H1 (cell line): ENCODE results near the gene TCERG1L. TPM values are rescaled to one million over a fixed set of nuclear protein-coding genes. Genes with fewer than 3 reads are reported as not detected.

ENCODE experiments used
- CTCF ChIA-PET: fragments of 300-600 bp; sonication (Branson Sonifier 250); formaldehyde crosslinking; loops from one replicate; lab custom pipeline; 2021; ENCODE audit not compliant: partially characterized antibody; lab: Charles Lee
- POLR2A ChIA-PET: fragments of 300-600 bp; sonication (Branson Sonifier 250); formaldehyde crosslinking; loops from one replicate; lab custom pipeline; 2021; ENCODE audit warnings: inconsistent platforms; ENCODE audit not compliant: partially characterized antibody; lab: Charles Lee
- DNase-seq, 2 experiments: peaks; one replicate each; pipeline versions ENCODE4 v3.0.0 to v3.0.0-alpha.2; 2010 to 2022; ENCODE audit warnings: low spot score in 2 of 2, low read depth in 1 of 2, mixed read lengths in 1 of 2
- FAIRE-seq: peaks from 2 replicates; lab custom pipeline; 2011; peaks lifted over from hg19 to GRCh38; lab: Jason Lieb, UNC
- H2AFZ ChIP-seq: 2 replicates; pipeline ENCODE4 v1.8.1; 2012; ENCODE audit warnings: low read length, inconsistent platforms
- H2AK5ac ChIP-seq: 2 replicates; pipeline ENCODE4 v1.6.1; 2013; ENCODE audit warnings: low read depth, low read length
- H2BK120ac ChIP-seq: replicated peaks from 2 replicates; pipeline ENCODE3; 2013; ENCODE audit warnings: low read depth, low read length, inconsistent platforms
- H2BK12ac ChIP-seq: 2 replicates; pipeline ENCODE4 v1.6.1; 2013; ENCODE audit warnings: low read depth, low read length
- H2BK15ac ChIP-seq: 2 replicates; pipeline ENCODE4 v1.6.1; 2013; ENCODE audit warnings: low read length
- H2BK20ac ChIP-seq: 2 replicates; pipeline ENCODE4 v1.6.1; 2013; ENCODE audit warnings: low read length
- H2BK5ac ChIP-seq: 2 replicates; pipeline ENCODE4 v1.6.1; 2013; ENCODE audit warnings: low read depth, low read length
- H3K14ac ChIP-seq: 2 replicates; pipeline ENCODE4 v1.6.1; 2013; ENCODE audit warnings: inconsistent platforms; ENCODE audit not compliant: insufficient read length
- H3K18ac ChIP-seq: 2 replicates; pipeline ENCODE4 v1.6.1; 2013; ENCODE audit warnings: low read length; ENCODE audit errors: extremely low read depth
- H3K23ac ChIP-seq: 2 replicates; pipeline ENCODE4 v1.6.1; 2013; ENCODE audit warnings: inconsistent platforms; ENCODE audit not compliant: insufficient read length
- H3K23me2 ChIP-seq: 2 replicates; pipeline ENCODE4 v1.6.1; 2013; ENCODE audit warnings: low read depth, low read length
- H3K27ac ChIP-seq: 2 replicates; pipeline ENCODE4 v1.6.1; 2011; ENCODE audit warnings: low read depth, low read length, inconsistent platforms
- H3K27me3 ChIP-seq, 4 experiments: replicated peaks in 1 of 4; 1 replicate in 1 of 4; 2 replicates in 3 of 4; pipeline versions ENCODE4 v1.6.1 to v1.8.1; 2011 to 2013; ENCODE audit warnings: low read length in 3 of 4, mild to moderate bottlenecking in 3 of 4, inconsistent platforms in 2 of 4, mixed read lengths in 2 of 4, moderate library complexity in 1 of 4; ENCODE audit not compliant: control insufficient read depth in 3 of 4, insufficient read depth in 3 of 4; ENCODE audit errors: extremely low read depth in 1 of 4
- H3K36me3 ChIP-seq, 4 experiments: 2 replicates each; pipeline versions ENCODE4 v1.6.1 to v1.8.1; 2011 to 2013; ENCODE audit warnings: mild to moderate bottlenecking in 4 of 4, low read length in 3 of 4, moderate library complexity in 2 of 4, control low read depth in 1 of 4, inconsistent platforms in 1 of 4; ENCODE audit not compliant: insufficient read depth in 4 of 4, control insufficient read depth in 2 of 4
- H3K4ac ChIP-seq: replicated peaks from 2 replicates; pipeline ENCODE3; 2013; ENCODE audit warnings: low read length, low read depth, mixed read lengths, inconsistent platforms; ENCODE audit not compliant: insufficient read length
- H3K4me1 ChIP-seq, 4 experiments: replicated peaks in 1 of 4; 1 replicate in 1 of 4; 2 replicates in 3 of 4; pipeline versions ENCODE4 v1.6.1 to v1.8.1; 2011 to 2013; ENCODE audit warnings: low read length in 3 of 4, inconsistent platforms in 2 of 4, mixed read lengths in 1 of 4; ENCODE audit not compliant: insufficient read depth in 4 of 4, control insufficient read depth in 3 of 4
- H3K4me2 ChIP-seq, 2 experiments: 2 replicates each; pipeline versions ENCODE4 v1.6.1 to v1.8.1; 2011 to 2013; ENCODE audit warnings: low read depth in 2 of 2, low read length in 2 of 2, control low read depth in 1 of 2, inconsistent platforms in 1 of 2, mild to moderate bottlenecking in 1 of 2; ENCODE audit not compliant: insufficient read depth in 1 of 2
- H3K4me3 ChIP-seq, 4 experiments: fragments of 200-600, 300-600 bp in 1 of 4; sonication (generic), shearing (Covaris generic), sonication (Bioruptor Twin) in 1 of 4; 2 replicates each; pipeline versions ENCODE4 v1.5.1 to v1.8.1; 2011 to 2016; ENCODE audit warnings: low read length in 4 of 4, low read depth in 3 of 4, control low read depth in 2 of 4, inconsistent platforms in 2 of 4, mild to moderate bottlenecking in 2 of 4, mixed read lengths in 1 of 4, moderate library complexity in 1 of 4; ENCODE audit not compliant: insufficient read depth in 2 of 4; ENCODE audit errors: extremely low read depth in 1 of 4
- H3K56ac ChIP-seq: replicated peaks from 2 replicates; pipeline ENCODE3; 2013; ENCODE audit warnings: low read depth, mild to moderate bottlenecking, mixed read lengths, low read length, inconsistent platforms; ENCODE audit not compliant: insufficient read length
- H3K79me1 ChIP-seq: 2 replicates; pipeline ENCODE4 v1.6.1; 2013; ENCODE audit warnings: low read depth, low read length, control low read depth
- H3K79me2 ChIP-seq, 2 experiments: 2 replicates each; pipeline versions ENCODE4 v1.6.1 to v1.8.1; 2012 to 2013; ENCODE audit warnings: low read length in 2 of 2, mild to moderate bottlenecking in 2 of 2, inconsistent platforms in 1 of 2; ENCODE audit not compliant: insufficient read depth in 2 of 2, control insufficient read depth in 1 of 2
- H3K9ac ChIP-seq, 4 experiments: replicated peaks in 1 of 4; 1 replicate in 1 of 4; 2 replicates in 3 of 4; pipeline versions ENCODE4 v1.6.1 to v1.8.1; 2011 to 2013; ENCODE audit warnings: low read depth in 3 of 4, low read length in 3 of 4, control low read depth in 2 of 4, mild to moderate bottlenecking in 2 of 4, moderate library complexity in 2 of 4, inconsistent platforms in 1 of 4; ENCODE audit errors: extremely low read depth in 1 of 4
- H3K9me3 ChIP-seq, 2 experiments: 2 replicates each; pipeline versions ENCODE4 v1.6.1 to v1.8.1; 2012 to 2013; ENCODE audit warnings: mild to moderate bottlenecking in 2 of 2, moderate library complexity in 2 of 2, control low read depth in 1 of 2, inconsistent platforms in 1 of 2, low read depth in 1 of 2, low read length in 1 of 2, mixed read lengths in 1 of 2; ENCODE audit not compliant: insufficient read depth in 2 of 2
- H4K20me1 ChIP-seq, 2 experiments: replicated peaks in 1 of 2; 2 replicates each; pipeline versions ENCODE3 to v1.8.1; 2011 to 2013; ENCODE audit warnings: inconsistent platforms in 2 of 2, low read length in 2 of 2, mild to moderate bottlenecking in 1 of 2; ENCODE audit not compliant: insufficient read depth in 2 of 2, control insufficient read depth in 1 of 2
- H4K5ac ChIP-seq: 2 replicates; pipeline ENCODE4 v1.6.1; 2013; ENCODE audit warnings: low read length, low read depth, mixed read lengths, inconsistent platforms; ENCODE audit not compliant: insufficient read length
- H4K8ac ChIP-seq: 2 replicates; pipeline ENCODE4 v1.8.0; 2013; ENCODE audit warnings: mild to moderate bottlenecking, moderate library complexity, low read length, inconsistent platforms; ENCODE audit not compliant: insufficient read depth; ENCODE audit errors: extremely low read depth
- H4K91ac ChIP-seq: replicated peaks from 2 replicates; pipeline ENCODE3; 2013; ENCODE audit warnings: low read length, mixed read lengths, inconsistent platforms; ENCODE audit not compliant: insufficient read length
- ASH2L ChIP-seq: fragments of 200-600, 300-600 bp; sonication (generic); IDR thresholded peaks from one replicate; pipeline ENCODE4 v1.7.1; 2017; ENCODE audit warnings: low read length
- BACH1 ChIP-seq: IDR thresholded peaks from 2 replicates; pipeline ENCODE4 v1.6.1; 2012; ENCODE audit warnings: low read length, improper control_type of control experiment
- BCL11A ChIP-seq, 2 experiments: IDR thresholded peaks; one replicate each; pipeline ENCODE4 v1.6.1; 2011; ENCODE audit warnings: low read depth in 2 of 2, low read length in 2 of 2, mild to moderate bottlenecking in 2 of 2
- CBX8 ChIP-seq: fragments of 300-800, 300-1000 bp; sonication (generic); IDR thresholded peaks from 2 replicates; pipeline ENCODE4 v1.7.1; 2016; ENCODE audit warnings: low read depth, low read length, borderline replicate concordance
- CREB1 ChIP-seq: IDR thresholded peaks from 2 replicates; pipeline ENCODE4 v1.6.1; 2012; ENCODE audit warnings: inconsistent platforms
- EGR1 ChIP-seq: IDR thresholded peaks from 2 replicates; pipeline ENCODE4 v1.6.1; 2011; ENCODE audit warnings: low read depth, low read length, borderline replicate concordance
- EZH2 ChIP-seq: fragments of 200-600 bp; sonication (generic); IDR thresholded peaks from 2 replicates; pipeline ENCODE4 v1.7.1; 2012; ENCODE audit warnings: low read depth, mild to moderate bottlenecking, moderate library complexity, low read length, inconsistent platforms; ENCODE audit not compliant: severe bottlenecking
- NANOG ChIP-seq: IDR thresholded peaks from 2 replicates; pipeline ENCODE4 v1.6.1; 2011; ENCODE audit warnings: low read length, low read depth, mild to moderate bottlenecking, inconsistent platforms; ENCODE audit not compliant: insufficient read depth, poor library complexity, severe bottlenecking
- SUZ12 ChIP-seq: fragments of 200-600 bp; sonication (generic); IDR thresholded peaks from 2 replicates; pipeline ENCODE4 v1.6.1; 2012; ENCODE audit warnings: mild to moderate bottlenecking, inconsistent platforms, low read length, moderate library complexity, mixed read lengths
- TAF1 ChIP-seq: IDR thresholded peaks from 2 replicates; pipeline ENCODE4 v1.6.1; 2011; ENCODE audit warnings: mild to moderate bottlenecking, low read depth, low read length
- TEAD4 ChIP-seq: IDR thresholded peaks from 2 replicates; pipeline ENCODE4 v1.6.1; 2012; ENCODE audit warnings: low read depth, low read length, inconsistent platforms, mixed read lengths
- YY1 ChIP-seq: IDR thresholded peaks from 2 replicates; pipeline ENCODE4 v1.6.1; 2011; ENCODE audit warnings: low read depth, mild to moderate bottlenecking, low read length
- WGBS, 2 experiments: shearing (Covaris generic) in 1 of 2; methylation state at CpG; one replicate each; pipeline versions ENCODE4 v1.1.6 to v1.1.7; 2013 to 2015; ENCODE audit warnings: low lambda C conversion rate in 2 of 2, mixed read lengths in 2 of 2, inconsistent platforms in 1 of 2, low coverage in 1 of 2, missing lambda C conversion rate in 1 of 2; ENCODE audit not compliant: insufficient replicate concordance in 2 of 2, insufficient coverage in 1 of 2, insufficient read length in 1 of 2; ENCODE audit errors: extremely low coverage in 1 of 2, missing lambda C conversion rate in 1 of 2; 5-methylcytosine and 5-hydroxymethylcytosine counted together
- polyA plus RNA-seq, 7 experiments: library from polyadenylated mRNA; depleted of rRNA in 3 of 7; stranded (reverse) in 5 of 7; unstranded in 2 of 7; fragments of >200 nt in 5 of 7; fragments of 200-250 nt in 2 of 7; gene quantifications; 1 replicate in 5 of 7; 2 replicates in 1 of 7; 4 replicates in 1 of 7; pipeline versions ENCODE4 v1.2.1 to v1.2.3, GENCODE V29; 2011 to 2013; ENCODE audit warnings: missing spikeins in 2 of 7, mixed read lengths in 2 of 7
- total RNA-seq: library from RNA; stranded (reverse); fragmentation: NEBNext Ultra II Directional; extraction: Animal tissue kit (Norgen Biotek cat#: 25700); gene quantifications from 2 replicates; pipeline ENCODE4 v1.2.1, GENCODE V29; 2021

Gene TCERG1L
- total and polyA plus RNA-seq, 2 of the 8 experiments (the other 6 are each of a cell fraction or from before 2014, with no cell fraction given) = 3.9 to 6.9 TPM

GRCh38 chr10:131254859-131255252 lies 56.7 kb downstream of the TCERG1L start:
- Histone ChIP-seq H3K23ac (no peak overlapping the region), H3K4ac (no peak overlapping the region), H3K9me3 (no peaks in the 10 kb centered on the region), H3K9ac (no peak overlapping the region), H2AFZ (no peak overlapping the region), H2BK120ac (no peak overlapping the region), H3K4me1 (peaks cover 0 to 10% (median 6%) of the 10 kb centered on the region in 4 experiments; a peak in 5 of 7 replicates), H3K4me3 (no peak overlapping the region), H2AK5ac (no peak overlapping the region), H2BK15ac (no peak overlapping the region), H3K18ac (no peak overlapping the region), H2BK20ac (no peak overlapping the region), H3K4me2 (no peak overlapping the region), H2BK12ac (no peak overlapping the region), H4K8ac (no peak overlapping the region), H3K79me2 (no peaks in the 10 kb centered on the region), H3K79me1 (no peaks in the 10 kb centered on the region; the same call in 1 of the 2 replicates), H3K14ac (no peak overlapping the region), H3K56ac (no peak overlapping the region), H3K36me3 (no peaks in the 10 kb centered on the region), H3K27me3 (no peaks in the 10 kb centered on the region), H3K23me2 (no peaks in the 10 kb centered on the region), H4K5ac (no peak overlapping the region), H4K91ac (no peak overlapping the region), H2BK5ac (no peak overlapping the region), H4K20me1 (no peaks in the 10 kb centered on the region), H3K27ac (no peak overlapping the region)
- no peak for FAIRE-seq
- 91% methylated on average over 4 of the region's 4 CpGs; no CpG with 5 or more reads in 1 of the 2 experiments for WGBS, 2 experiments
- no peak for DNase-seq
- TF ChIP-seq YY1 (no peak), TEAD4 (no peak), BCL11A (IDR thresholded peaks at IDR 0.05; ENCODE audit: low read depth in 2 of 2, low read length in 2 of 2) (no peak), TAF1 (no peak), EGR1 (no peak), ASH2L (no peak), EZH2 (no peak), CBX8 (no peak), NANOG (no peak), SUZ12 (no peak), BACH1 (no peak), CREB1 (no peak)
- ChIA-PET CTCF (no interaction called here), POLR2A (no interaction called here)
